M059J (cell line): ENCODE results near the gene RFTN1. TPM values are rescaled to one million over a fixed set of nuclear protein-coding genes. Genes with fewer than 3 reads are reported as not detected.
"Not testable (repeated sequence)": the region's sequence is repeated elsewhere in the genome, so short reads cannot be mapped to it uniquely, and the experiment has no call there.

Experiments used
- DNase-seq: peaks from one replicate; pipeline ENCODE4 v3.0.0-alpha.2; 2012; ENCODE audit warnings: low read depth
- total RNA-seq: library from RNA; depleted of rRNA; stranded (reverse); fragments of >200 nt; shearing (Covaris generic); gene quantifications from 2 replicates; pipeline ENCODE4 v1.2.3, GENCODE V29; 2014

Gene RFTN1
- total RNA-seq, 1 experiment from 2014 or later = 39.3 TPM

DNA sequence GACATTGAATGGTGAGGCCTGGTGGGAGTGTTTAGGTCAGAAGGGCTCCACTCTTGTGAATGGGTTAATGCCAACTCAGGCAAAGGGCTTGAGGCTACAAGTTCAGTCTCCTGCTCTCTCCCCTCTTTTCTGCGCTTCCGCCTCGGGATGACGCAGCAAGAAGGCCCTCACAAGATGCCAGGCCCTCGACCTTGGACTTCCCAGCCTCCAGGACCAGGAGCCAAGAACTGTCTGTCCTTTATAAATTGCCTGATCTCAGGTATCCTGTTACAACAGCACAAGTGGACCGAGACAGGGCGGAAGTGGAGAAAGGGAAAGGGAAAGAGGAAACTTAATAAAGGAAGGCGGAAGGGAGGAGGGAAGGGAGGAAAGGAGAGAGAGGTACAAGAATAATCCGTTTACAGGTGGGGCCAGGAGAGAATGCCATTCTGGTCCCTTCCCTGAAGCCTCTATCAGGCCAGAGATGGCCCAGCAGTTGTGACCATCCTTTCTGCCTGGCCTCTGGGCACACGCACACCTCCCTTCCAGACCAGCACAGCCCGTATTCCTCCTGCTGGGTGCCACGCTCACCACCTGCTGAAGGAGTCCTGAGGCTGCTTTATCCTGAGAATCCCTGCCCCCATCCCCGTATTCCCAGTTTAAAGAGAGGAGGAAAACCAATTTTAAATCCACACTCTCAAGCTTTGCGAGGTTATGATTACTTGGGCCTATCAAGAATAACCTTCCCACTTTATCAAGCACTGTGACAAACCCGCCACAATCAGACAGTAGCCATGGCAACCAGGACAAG, 184.3 kb downstream of the RFTN1 start:
- no peak for DNase-seq

DNA sequence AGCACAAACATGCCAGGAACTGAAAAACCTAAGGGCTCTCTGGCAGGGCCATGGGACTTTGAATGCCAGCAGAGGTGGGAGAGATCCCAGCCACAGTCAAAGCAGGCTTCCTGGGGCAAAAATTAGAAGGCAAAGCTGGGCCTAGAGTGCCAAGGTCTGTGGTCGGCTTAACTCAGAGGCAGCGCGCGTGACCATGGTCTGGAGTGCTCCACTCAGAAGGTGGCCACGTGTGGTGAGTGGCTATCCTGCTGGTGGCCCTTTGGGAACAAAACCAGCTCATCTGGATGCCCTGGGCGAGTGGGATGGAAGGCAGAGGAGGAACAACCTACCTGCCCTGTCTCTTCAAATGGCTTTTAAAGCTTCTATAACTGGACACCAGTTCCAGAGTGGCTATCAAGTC, 185.4 kb downstream of the RFTN1 start:
- no peak for DNase-seq

DNA sequence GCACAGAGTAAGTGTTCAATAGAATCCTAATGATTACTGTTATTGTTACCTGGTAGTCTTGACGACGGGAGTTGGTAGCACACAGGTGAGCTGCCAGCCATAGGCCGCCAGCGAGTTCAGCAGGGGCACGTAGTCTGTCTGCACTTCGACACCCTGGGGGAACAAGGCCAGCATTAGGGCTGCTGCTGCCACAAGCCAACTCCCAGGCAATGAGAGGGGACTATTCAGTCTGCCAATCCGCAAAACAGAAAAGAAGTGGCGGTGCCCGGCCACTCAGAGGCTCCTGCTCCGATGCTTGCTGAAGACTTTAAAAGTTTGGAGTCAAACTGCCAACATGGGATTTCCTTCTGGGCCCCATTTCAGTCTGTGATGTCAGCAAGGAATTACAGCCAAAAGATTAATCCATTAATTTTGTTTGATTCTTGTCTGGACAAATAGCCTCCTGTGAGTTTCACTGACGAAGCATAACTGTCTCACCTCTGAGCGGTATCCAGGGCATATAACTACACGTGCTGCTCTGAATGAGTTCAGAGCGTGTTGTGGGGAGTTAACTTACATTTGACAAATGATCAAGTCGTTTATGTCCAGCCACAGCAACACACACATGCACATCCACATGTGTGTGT, 186.7 kb downstream of the RFTN1 start:
- DNase-seq = no peak

DNA sequence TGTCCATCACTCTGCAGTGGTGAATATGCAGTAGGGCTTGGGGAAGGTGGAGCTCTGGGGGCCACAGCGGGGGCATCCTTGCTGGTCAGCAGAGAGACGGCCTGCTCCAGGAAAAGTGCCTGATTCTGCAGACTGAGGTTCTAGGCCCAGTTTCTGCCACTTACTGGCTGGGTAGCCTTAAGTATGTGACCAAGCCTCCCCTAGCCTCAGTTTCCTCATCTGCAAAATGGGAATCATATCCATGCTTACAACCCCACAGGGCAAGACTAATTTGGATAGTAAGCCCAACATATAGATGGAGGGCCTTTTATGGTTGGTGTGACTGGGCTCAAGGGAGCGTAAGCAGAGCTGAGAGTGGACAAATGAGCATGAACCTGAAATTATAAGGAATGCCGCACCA, 187.6 kb downstream of the RFTN1 start:
- no peak for DNase-seq

DNA sequence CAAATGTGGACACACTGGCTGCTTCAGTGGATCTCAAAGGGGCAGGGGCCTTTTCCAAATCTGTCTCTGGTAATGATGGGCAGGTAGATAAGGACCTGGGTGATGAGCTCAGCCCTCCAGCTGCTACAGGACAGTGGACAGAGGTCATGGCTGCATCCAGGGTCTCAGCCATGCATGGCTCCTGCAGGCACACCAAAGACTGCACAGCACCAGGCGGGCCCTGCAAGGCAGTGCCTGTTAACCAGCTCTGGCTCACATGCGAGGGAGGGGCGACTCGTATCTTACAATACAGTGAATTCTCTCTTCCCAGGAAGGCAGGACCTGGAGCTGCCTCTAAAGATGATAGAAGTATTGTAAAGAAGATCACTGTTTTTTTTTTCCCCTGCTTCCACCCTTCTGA, 189.8 kb downstream of the RFTN1 start:
- no peak for DNase-seq

DNA sequence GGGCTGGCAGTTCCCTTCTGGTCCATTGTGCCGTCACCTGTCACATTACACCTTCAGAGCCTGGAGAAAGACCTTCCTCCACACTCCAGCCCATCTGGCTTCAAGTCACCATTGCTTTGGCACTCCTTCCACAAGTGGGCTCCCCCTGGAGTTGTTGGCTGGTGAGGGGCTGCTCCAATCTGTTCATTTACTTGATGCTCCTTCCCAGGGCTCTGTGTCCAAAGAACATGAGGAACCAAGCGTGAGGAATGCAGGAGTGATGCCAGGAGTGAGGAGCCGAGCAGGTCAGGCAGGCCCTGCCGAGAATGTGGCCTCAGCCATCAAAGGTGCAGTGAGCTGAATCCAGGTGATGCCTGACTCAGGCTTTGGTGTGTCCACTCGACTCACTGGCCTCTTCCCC, 191.3 kb downstream of the RFTN1 start:
- no peak for DNase-seq

DNA sequence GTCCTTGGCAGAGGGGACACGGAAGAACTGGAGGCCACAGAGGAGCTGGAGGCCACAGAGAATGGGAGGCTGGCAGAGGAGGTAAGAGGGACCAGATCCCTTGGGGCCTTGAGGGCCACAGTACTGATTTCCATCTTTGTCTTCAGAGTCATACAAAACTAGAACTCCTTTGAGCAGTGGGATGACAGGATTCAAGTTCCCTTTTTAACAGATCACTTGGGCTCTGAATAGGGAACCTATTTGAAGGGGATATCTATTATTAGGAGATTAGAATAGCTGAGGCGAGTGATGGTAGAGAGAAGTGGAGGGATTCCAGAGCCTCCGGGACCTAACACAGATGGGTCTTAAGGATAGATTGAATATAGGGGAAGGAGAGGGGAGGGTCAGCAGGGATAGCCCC, 192.8 kb downstream of the RFTN1 start:
- DNase-seq = no peak

DNA sequence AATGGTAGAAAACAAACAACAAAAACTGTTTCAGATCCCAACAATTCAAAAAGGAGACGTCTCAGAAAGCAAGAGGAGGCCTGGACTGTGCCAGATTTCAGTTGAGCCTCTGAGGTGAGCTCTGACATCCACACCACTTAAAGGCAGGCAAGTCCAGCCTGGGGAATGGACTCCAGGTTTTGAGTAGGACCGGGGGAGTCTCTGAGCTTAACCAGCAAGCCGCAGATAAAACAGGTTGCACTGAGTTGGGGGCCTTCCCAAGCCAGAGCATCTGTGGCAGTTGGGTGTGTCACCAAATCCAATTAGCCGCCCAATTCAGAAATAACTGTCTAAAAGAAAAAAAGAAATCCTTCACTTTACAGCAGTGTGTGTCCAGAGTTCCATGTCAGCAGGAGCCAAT, 193.8 kb downstream of the RFTN1 start:
- no peak for DNase-seq

DNA sequence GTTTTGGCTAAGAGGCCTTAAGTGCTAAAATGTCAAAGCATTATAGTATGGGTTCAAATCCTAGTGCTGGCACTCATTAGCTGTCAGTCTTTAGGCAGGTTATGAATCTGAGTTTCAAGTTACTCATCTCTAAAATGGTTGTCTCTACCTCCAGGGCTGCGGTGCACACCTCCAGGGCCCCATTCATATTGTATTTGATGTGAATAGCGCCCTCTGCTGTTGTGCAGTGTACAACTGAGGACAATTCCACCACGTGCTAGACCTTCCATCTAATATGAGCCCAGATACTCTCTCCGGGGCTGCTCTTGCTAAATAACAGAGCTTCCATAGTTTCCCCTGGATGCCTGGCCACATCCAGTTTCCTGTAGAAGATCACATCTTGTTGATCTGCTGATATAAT, 194.2 kb downstream of the RFTN1 start:
- DNase-seq = no peak

DNA sequence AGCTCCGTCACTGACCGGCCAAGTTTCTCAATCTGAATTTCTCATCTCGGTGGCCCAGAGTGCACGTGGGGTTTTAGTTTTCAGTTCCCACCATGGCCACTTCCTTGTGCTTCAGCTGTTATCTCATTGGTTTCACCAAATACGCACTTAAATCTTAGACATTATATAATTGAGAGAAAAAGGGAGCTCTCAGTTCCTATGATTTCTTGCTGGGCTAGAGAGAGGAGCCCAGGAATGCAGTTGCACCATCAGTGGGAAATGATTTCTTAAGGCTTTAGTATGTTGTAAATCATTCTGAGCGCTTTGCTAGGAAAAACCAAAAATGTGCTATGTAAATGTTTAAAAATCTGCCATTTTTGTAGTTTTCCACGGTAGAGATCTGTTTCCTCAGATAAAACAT, 195.3 kb downstream of the RFTN1 start:
- no peak for DNase-seq

DNA sequence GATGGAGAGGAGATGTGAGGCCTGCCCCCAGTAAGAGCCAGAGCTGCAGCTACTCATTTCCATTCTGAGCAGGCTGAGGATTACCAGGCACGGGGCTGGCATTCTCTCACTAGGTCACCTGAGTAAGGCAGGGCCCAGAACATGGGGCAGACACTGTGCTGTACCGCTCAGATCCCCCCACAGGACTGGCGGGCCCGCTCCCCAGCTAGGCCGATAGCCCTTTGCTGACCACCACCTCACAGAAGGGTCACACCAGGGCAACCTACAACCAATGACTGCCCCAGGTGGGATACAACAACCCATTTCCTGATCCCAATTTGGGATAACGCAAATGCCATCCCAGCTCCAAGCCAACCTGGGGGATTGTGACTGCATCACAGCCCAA, 195.9 kb downstream of the RFTN1 start:
- no peak for DNase-seq

DNA sequence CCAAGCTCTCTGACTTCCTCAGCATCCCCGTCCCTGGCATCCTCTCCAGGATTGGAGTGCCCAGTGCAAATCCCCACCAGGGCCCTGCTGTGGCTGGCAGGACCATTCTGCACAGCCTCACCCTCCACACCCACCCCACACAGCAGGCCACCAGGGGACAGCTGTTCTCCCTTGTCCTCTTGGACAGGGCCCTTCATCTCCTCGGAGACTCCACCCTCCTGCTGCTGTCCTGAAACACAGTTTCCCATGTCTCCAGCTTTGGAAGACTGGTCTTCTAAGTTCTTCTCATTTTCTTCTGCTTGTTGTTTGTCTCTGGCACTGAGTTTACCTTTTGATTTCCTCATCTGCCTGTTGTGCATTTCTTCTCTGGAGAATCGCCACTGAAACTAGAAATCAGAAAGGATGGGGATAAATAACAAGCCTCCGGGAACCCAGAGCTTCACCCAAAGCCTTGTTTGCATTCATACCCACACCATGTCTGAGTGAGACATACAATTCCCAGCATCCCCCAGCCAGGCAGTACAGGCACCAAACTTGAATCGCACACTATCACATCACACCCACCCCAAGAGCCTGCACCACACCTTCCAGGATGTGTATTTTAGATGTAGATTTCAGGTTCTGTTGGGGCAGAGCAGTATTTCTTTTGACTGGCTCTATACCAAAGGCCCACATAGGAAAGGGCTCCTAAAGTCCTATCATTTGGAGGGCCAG, 196.5 kb downstream of the RFTN1 start:
- DNase-seq = no peak

DNA sequence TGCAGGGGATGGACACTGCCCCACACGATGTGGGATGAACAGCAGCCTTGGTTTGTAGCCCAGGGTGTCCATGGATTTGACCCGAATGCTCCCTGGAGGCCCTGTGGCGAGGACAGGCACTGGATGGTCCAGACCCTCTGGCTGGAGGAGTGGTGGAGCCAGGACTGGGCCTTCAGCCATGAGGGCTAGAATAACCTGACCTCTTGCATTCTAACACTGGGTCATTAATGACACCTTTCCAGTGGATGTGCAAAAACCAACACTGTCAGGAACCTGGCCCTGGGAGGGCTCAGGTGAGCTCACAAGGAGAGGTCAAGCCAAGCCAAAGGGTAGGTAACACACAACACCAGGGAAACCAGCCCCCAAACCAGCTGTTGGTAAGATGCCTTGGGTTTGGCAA, 197.1 kb downstream of the RFTN1 start:
- DNase-seq = no peak

DNA sequence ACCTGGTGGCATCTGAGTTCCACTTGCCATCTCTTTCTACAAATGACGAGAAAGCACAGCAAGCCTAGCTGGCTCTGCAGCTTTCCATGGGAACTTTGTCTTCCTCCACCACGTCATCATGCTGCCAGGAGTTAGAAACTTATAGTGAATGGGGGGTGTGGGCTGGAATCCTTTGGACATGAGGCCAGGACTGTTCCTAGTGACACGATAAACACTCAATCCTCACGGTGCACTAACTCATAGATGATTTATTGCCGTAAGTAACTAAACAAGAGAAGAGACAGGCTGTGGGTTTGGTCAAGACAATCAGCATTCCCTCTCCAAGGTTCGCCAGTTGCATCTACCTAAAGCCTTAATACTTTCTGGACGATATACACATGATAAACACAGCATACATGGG, 197.9 kb downstream of the RFTN1 start:
- no peak for DNase-seq

DNA sequence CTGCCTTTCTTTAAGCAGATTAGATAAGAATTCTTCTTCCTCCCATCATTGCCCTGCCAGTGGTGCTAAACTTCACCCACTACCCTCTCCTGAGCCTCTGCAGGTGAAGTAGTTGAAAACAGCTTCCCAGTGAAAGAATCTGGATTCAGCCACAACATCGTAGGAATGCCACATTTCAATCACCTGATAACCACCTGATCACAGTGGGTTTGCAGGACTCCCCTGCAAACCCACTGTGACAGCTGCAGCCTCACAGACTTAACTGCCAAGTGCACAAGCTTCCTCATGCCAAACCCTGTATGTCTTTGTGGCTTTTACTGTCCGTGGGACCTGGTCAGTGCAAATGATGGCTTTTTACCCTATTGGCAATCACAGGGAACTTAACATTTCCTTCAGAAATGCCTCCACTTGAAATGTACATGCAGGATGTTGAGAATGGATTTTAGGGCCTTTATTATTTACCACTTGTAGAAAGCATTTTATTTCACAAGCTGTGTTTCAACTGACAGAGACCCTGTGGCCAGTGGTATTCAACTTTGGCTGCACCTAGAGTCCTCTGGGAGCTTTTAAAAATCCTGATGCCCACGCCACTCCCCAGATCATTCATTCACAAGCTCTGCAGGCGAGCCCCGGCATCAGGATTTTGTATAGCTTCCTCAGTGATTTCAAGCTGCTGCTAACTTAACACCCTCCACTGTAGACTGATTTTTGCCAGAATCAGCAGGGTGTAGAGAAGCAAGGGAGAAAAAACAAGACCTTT, 199.4 kb downstream of the RFTN1 start:
- no peak for DNase-seq

DNA sequence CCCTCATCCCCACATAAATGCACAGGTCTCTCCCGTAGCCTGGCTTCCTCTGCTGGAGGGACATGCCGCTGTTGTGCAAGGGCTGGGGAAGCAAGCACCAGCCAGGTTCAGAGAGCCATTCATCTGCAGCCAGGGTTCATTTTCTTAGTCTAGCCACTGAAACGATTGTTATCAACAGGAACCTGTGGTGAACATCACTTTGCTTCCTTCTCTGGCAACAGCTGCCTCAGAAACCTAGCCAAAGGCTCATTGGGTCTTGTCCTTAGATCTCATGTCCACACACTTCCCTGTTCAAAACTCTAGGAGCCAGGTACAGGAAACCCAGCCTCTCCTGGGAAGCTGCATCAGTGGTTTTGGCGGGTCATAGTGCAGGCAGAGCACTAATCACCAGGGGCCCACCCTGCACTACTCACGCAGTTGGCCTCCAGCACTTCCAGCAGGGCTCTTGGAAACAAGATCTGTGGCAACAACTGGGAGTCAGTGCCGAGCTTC, 201.5 kb downstream of the RFTN1 start:
- no peak for DNase-seq

DNA sequence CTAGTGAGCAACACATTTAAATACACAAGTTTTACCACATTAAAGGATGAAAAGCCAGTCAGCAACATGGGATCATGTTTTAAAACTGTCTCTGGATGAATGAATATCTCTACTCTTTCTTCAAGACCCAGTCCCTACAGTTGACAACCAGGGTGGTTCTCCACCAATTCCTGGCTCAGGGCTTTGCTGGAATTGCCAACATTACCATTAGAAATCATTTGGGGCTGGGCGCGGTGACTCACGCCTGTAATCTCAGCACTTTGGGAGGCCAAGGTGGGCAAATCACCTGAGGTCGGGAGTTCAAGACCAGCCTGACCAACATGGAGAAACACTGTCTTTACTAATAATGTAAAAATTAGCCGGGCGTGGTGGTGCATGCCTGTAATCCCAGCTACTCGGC, 203.0 kb downstream of the RFTN1 start:
- DNase-seq = not testable (repeated sequence)

DNA sequence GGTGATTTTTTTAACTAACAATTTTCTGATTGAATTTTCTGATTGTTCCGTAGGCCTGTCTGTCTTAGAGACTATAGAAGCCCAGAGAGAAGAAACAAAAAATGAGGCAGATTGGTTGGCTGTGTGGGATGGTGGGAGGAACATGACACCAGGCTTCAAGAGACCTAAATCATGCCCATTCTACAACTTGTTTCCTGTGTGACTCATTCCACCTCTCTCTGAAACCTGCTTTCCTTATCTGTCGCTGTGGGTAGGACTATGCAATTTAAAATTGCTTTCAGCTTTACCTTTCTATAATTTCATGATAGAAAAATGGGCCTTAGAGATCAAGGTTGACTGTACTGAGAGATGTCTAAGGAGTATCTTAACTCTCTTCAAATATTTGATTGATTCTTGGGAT, 203.9 kb downstream of the RFTN1 start:
- DNase-seq = peak; percentile 72

DNA sequence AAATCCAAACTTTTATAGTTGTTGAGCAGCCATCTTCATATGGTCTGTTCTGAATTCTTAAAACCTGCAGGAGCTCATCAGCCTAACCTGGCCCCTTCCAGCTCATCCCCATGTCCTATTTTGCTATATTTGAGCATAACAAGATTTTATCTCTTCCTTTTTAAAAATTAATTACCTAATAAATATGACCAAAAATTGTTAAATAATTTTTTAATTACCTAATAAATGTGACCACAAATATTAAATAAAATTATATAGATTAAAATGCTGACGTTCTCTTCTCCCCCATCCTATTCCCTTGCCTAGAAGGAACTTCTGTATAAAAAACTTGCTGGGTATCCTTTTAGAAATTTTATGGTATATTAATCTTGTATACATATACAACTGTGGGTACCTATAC, 204.8 kb downstream of the RFTN1 start:
- DNase-seq = no peak

DNA sequence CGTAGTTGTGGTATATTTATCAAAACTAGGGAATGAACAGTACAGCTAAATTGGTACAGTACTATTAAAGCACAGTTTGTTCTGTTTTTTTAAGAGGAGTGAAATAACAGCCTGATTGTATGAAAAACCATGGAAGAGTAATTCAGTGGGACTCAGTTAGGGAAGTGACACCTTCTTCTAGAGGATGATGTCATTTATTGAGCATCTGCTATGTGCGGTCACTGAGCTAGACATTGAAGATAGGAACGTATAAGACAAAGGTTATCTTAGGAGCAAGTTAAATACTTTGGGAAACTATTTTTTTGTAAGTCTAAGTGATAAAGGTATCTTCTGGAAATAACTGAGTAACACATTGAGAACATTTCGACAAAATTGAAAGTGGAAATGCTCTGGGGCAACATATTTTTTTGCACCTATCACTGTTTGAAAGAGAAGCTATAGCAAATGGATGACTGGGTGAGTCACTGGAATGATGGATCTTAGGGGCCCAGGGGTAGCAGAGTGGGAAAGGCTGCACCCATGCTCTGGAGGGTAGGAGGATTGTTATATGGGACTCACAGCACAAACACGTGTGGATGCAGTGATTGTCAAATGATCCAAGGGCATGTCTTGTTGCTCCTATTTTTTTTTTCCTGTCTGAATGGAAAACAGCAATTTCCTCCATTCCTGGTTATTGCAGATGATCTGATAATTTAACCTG, 205.5 kb downstream of the RFTN1 start:
- no peak for DNase-seq

DNA sequence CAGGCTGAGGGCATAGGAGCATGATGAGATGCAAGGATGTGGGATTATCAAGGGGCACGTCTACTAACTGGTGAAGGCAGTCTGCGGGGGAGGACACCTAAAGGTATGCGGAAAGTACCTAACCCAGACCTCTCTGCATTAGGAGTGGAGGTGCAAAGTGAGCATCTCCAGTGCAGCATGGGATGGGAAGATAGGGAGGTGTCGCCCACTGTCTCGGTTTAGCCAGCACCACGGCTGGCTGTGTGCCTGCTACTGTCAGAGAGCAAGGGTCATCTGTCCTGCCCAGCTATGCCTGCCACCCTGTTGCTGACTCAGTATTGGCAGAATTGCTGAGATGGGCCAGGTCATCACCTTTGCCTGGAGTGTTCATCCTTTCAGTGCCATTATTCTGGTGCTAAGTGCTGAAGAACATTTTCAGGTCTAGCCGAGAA, 208.4 kb downstream of the RFTN1 start:
- no peak for DNase-seq
